HepG2 (cell line): Measurements from ENCODE around the gene CAPN11. TPM values are rescaled to one million over a fixed set of nuclear protein-coding genes. Genes with fewer than 3 reads are reported as not detected.

Source experiments
- ATF7-NPFF ChIP-seq: sonication (generic); formaldehyde crosslinking; IDR thresholded peaks from 2 replicates; pipeline ENCODE4 v1.8.1; 2023; ENCODE audit warnings: mild to moderate bottlenecking, low read depth, missing genetic modification reagents, moderate library complexity
- BRD4 ChIP-seq: sonication (generic); formaldehyde crosslinking; IDR thresholded peaks from 2 replicates; pipeline ENCODE4 v1.4.0; 2020; ENCODE audit warnings: missing genetic modification reagents
- GFI1 ChIP-seq: sonication (generic); formaldehyde crosslinking; IDR thresholded peaks from 2 replicates; pipeline ENCODE4 v1.5.0; 2020; ENCODE audit warnings: missing genetic modification reagents, mild to moderate bottlenecking, borderline replicate concordance
- PHF20 ChIP-seq: sonication (generic); formaldehyde crosslinking; IDR thresholded peaks from 2 replicates; pipeline ENCODE4 v1.5.0; 2020; ENCODE audit warnings: mild to moderate bottlenecking, missing genetic modification reagents
- POLR2G ChIP-seq: fragments of 200-400 bp; formaldehyde crosslinking; IDR thresholded peaks from 2 replicates; pipeline ENCODE4 v1.6.1; 2018; ENCODE audit warnings: mild to moderate bottlenecking, low read depth, low read length, moderate library complexity
- PRPF4 ChIP-seq: fragments of 200-400 bp; formaldehyde crosslinking; IDR thresholded peaks from 2 replicates; pipeline ENCODE4 v1.6.1; 2016; ENCODE audit warnings: low read length, low read depth; ENCODE audit not compliant: poor library complexity, severe bottlenecking
- TAF1 ChIP-seq: sonication (generic); formaldehyde crosslinking; IDR thresholded peaks from 2 replicates; pipeline ENCODE4 v1.4.0; 2020; ENCODE audit warnings: missing genetic modification reagents
- TCF7L2 ChIP-seq: IDR thresholded peaks from 2 replicates; pipeline ENCODE4 v1.6.1; 2011; ENCODE audit warnings: mild to moderate bottlenecking, low read depth, low read length, moderate library complexity
- TGIF2 ChIP-seq: IDR thresholded peaks from 2 replicates; pipeline ENCODE4 v1.6.1; 2016; ENCODE audit warnings: control low read depth, missing compliant biosample characterization
- ZFX ChIP-seq: sonication (generic); formaldehyde crosslinking; IDR thresholded peaks from 2 replicates; pipeline ENCODE4 v1.4.0; 2020; ENCODE audit warnings: mild to moderate bottlenecking, low read depth, missing genetic modification reagents, moderate library complexity
- ZNF501 ChIP-seq: sonication (generic); formaldehyde crosslinking; IDR thresholded peaks from 2 replicates; pipeline ENCODE4 v1.5.1; 2020; ENCODE audit warnings: mild to moderate bottlenecking, moderate library complexity, missing genetic modification reagents
- ZNF567 ChIP-seq: sonication (generic); formaldehyde crosslinking; IDR thresholded peaks from 2 replicates; pipeline ENCODE4 v1.8.1; 2023; ENCODE audit warnings: mild to moderate bottlenecking, missing genetic modification reagents, borderline replicate concordance
- ZNF788 ChIP-seq: sonication (generic); formaldehyde crosslinking; IDR thresholded peaks from 2 replicates; pipeline ENCODE4 v1.5.0; 2020; ENCODE audit warnings: mild to moderate bottlenecking, missing genetic modification reagents, borderline replicate concordance
- ZNF841 ChIP-seq: sonication (generic); formaldehyde crosslinking; IDR thresholded peaks from 2 replicates; pipeline ENCODE4 v1.8.1; 2023; ENCODE audit warnings: missing genetic modification reagents, borderline replicate concordance
- polyA plus RNA-seq, 8 experiments: library from polyadenylated mRNA; depleted of rRNA in 3 of 8; stranded (reverse) in 7 of 8; unstranded in 1 of 8; fragments of >200 nt; fragmentation: Illumina TruSeq in 4 of 8; extraction: Trizol in 4 of 8; gene quantifications; 2 replicates each; pipeline versions ENCODE4 v1.2.1 to v1.2.3, GENCODE V29; 2011 to 2016; ENCODE audit warnings: low read depth in 4 of 8, missing spikeins in 1 of 8, mixed read lengths in 1 of 8; ENCODE audit not compliant: insufficient read depth in 1 of 8
- total RNA-seq, 5 experiments: library from RNA; depleted of rRNA; stranded (reverse); fragments of >200 nt; fragmentation: Illumina TruSeq; extraction: Trizol; gene quantifications; 2 replicates each; pipeline ENCODE4 v1.2.3, GENCODE V29; 2016; ENCODE audit warnings: low read depth in 1 of 5
- TF ChIP-seq, protein P1 (sequence below): sonication (generic); formaldehyde crosslinking; IDR thresholded peaks from 2 replicates; pipeline ENCODE4 v1.8.0; 2022; ENCODE audit warnings: missing genetic modification reagents, mild to moderate bottlenecking, borderline replicate concordance
- TF ChIP-seq, protein P2 (sequence below): sonication (generic); formaldehyde crosslinking; IDR thresholded peaks from 2 replicates; pipeline ENCODE4 v1.4.0; 2020; ENCODE audit warnings: low read depth, mild to moderate bottlenecking, missing genetic modification reagents
- TF ChIP-seq, protein P3 (sequence below): sonication (generic); formaldehyde crosslinking; IDR thresholded peaks from 2 replicates; pipeline ENCODE4 v1.5.0; 2020; ENCODE audit warnings: missing genetic modification reagents
- TF ChIP-seq, protein P4 (sequence below): sonication (generic); IDR thresholded peaks from 2 replicates; pipeline ENCODE4 v1.6.1; 2016; ENCODE audit warnings: low read depth, borderline replicate concordance
- TF ChIP-seq, protein P5 (sequence below): IDR thresholded peaks from 2 replicates; pipeline ENCODE4 v1.6.1; 2012; ENCODE audit warnings: inconsistent platforms
- TF ChIP-seq, protein P6 (sequence below): sonication (generic); formaldehyde crosslinking; IDR thresholded peaks from 2 replicates; pipeline ENCODE4 v1.4.0; 2020; ENCODE audit warnings: missing genetic modification reagents
- TF ChIP-seq, protein P7 (sequence below): IDR thresholded peaks from 2 replicates; pipeline ENCODE4 v1.6.1; 2012; ENCODE audit warnings: low read length, improper control_type of control experiment

Gene CAPN11
- total and polyA plus RNA-seq, 2 of the 13 experiments (the other 11 are each of a cell fraction or from before 2014, with no cell fraction given): 0.07 to 0.11 TPM

DNA sequence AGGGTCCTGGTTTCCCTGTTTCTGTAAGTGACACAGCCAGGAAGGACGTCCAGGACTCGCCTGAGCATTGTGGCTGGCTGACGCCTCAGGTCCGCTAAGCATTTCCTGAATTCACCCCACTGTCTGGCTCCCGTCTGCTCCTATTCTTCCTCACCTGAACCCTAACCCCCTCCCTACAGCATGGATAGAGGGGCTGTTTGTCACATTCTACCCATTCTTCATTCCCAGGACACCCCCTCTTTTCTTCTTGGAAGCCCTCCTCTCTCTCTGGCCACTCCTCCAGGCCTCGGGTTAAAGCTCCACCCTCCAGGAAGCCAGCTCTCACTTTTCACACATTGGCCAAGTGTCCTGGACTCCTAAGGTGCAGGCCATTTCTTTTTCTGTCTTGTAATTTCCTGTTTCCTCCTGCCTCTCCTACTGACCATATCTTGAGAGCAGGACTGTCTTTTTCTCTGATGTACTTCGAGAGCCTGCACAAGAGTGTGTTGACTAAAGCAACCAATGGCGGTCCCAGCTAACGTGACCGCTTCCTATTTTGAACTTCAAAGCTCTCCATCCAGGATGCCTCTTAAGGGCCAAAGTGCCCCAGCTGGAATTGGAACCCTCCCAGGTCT, 33.9 kb downstream of the CAPN11 start (continued):
- TF ChIP-seq, protein P1, sequence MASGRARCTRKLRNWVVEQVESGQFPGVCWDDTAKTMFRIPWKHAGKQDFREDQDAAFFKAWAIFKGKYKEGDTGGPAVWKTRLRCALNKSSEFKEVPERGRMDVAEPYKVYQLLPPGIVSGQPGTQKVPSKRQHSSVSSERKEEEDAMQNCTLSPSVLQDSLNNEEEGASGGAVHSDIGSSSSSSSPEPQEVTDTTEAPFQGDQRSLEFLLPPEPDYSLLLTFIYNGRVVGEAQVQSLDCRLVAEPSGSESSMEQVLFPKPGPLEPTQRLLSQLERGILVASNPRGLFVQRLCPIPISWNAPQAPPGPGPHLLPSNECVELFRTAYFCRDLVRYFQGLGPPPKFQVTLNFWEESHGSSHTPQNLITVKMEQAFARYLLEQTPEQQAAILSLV: no peak
- no peak for TF ChIP-seq BRD4 (CRISPR knock-in tag)
- peak; percentile 37; the same call in 1 of the 2 replicates for TF ChIP-seq PHF20 (CRISPR knock-in tag)
- TF ChIP-seq ZNF788 (CRISPR knock-in tag): peak; percentile 38; the same call in 1 of the 2 replicates
- peak; percentile 34; the same call in 1 of the 2 replicates for TF ChIP-seq ZNF501
- TF ChIP-seq PRPF4: no peak
- no peak for TF ChIP-seq ZNF841 (CRISPR knock-in tag)
- TF ChIP-seq, protein P2, sequence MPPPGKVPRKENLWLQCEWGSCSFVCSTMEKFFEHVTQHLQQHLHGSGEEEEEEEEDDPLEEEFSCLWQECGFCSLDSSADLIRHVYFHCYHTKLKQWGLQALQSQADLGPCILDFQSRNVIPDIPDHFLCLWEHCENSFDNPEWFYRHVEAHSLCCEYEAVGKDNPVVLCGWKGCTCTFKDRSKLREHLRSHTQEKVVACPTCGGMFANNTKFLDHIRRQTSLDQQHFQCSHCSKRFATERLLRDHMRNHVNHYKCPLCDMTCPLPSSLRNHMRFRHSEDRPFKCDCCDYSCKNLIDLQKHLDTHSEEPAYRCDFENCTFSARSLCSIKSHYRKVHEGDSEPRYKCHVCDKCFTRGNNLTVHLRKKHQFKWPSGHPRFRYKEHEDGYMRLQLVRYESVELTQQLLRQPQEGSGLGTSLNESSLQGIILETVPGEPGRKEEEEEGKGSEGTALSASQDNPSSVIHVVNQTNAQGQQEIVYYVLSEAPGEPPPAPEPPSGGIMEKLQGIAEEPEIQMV (CRISPR knock-in tag): peak; percentile 78; the same call in 1 of the 2 replicates
- TF ChIP-seq ZFX (CRISPR knock-in tag): peak; percentile 56; the same call in 1 of the 2 replicates
- peak; percentile 33; the same call in 1 of the 2 replicates for TF ChIP-seq GFI1 (CRISPR knock-in tag)
- TF ChIP-seq, protein P3, sequence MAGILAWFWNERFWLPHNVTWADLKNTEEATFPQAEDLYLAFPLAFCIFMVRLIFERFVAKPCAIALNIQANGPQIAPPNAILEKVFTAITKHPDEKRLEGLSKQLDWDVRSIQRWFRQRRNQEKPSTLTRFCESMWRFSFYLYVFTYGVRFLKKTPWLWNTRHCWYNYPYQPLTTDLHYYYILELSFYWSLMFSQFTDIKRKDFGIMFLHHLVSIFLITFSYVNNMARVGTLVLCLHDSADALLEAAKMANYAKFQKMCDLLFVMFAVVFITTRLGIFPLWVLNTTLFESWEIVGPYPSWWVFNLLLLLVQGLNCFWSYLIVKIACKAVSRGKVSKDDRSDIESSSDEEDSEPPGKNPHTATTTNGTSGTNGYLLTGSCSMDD (CRISPR knock-in tag): no peak
- TF ChIP-seq, protein P4, sequence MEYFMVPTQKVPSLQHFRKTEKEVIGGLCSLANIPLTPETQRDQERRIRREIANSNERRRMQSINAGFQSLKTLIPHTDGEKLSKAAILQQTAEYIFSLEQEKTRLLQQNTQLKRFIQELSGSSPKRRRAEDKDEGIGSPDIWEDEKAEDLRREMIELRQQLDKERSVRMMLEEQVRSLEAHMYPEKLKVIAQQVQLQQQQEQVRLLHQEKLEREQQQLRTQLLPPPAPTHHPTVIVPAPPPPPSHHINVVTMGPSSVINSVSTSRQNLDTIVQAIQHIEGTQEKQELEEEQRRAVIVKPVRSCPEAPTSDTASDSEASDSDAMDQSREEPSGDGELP: peak; percentile 43; the same call in 1 of the 2 replicates
- TF ChIP-seq TAF1 (CRISPR knock-in tag): peak; percentile 43
- TF ChIP-seq, protein P5, sequence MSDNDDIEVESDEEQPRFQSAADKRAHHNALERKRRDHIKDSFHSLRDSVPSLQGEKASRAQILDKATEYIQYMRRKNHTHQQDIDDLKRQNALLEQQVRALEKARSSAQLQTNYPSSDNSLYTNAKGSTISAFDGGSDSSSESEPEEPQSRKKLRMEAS: peak; percentile 52
- TF ChIP-seq POLR2G: peak; percentile 55; the same call in 1 of the 2 replicates
- TF ChIP-seq TCF7L2: no peak
- TF ChIP-seq ZNF567 (CRISPR knock-in tag): no peak
- peak; percentile 48; the same call in 1 of the 2 replicates for TF ChIP-seq TGIF2 (CRISPR knock-in tag)
- TF ChIP-seq, protein P6, sequence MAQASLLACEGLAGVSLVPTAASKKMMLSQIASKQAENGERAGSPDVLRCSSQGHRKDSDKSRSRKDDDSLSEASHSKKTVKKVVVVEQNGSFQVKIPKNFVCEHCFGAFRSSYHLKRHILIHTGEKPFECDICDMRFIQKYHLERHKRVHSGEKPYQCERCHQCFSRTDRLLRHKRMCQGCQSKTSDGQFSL (CRISPR knock-in tag): peak; percentile 54; the same call in 1 of the 2 replicates
- TF ChIP-seq, protein P7, sequence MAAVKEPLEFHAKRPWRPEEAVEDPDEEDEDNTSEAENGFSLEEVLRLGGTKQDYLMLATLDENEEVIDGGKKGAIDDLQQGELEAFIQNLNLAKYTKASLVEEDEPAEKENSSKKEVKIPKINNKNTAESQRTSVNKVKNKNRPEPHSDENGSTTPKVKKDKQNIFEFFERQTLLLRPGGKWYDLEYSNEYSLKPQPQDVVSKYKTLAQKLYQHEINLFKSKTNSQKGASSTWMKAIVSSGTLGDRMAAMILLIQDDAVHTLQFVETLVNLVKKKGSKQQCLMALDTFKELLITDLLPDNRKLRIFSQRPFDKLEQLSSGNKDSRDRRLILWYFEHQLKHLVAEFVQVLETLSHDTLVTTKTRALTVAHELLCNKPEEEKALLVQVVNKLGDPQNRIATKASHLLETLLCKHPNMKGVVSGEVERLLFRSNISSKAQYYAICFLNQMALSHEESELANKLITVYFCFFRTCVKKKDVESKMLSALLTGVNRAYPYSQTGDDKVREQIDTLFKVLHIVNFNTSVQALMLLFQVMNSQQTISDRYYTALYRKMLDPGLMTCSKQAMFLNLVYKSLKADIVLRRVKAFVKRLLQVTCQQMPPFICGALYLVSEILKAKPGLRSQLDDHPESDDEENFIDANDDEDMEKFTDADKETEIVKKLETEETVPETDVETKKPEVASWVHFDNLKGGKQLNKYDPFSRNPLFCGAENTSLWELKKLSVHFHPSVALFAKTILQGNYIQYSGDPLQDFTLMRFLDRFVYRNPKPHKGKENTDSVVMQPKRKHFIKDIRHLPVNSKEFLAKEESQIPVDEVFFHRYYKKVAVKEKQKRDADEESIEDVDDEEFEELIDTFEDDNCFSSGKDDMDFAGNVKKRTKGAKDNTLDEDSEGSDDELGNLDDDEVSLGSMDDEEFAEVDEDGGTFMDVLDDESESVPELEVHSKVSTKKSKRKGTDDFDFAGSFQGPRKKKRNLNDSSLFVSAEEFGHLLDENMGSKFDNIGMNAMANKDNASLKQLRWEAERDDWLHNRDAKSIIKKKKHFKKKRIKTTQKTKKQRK: no peak
- TF ChIP-seq ATF7-NPFF (CRISPR knock-in tag): peak; percentile 30; the same call in 1 of the 2 replicates
